H9 (cell line): ENCODE data around the gene PPM1H. TPM values are rescaled to one million over a fixed set of nuclear protein-coding genes. Genes with fewer than 3 reads are reported as not detected.

Source experiments
- DNase-seq: peaks from one replicate; pipeline ENCODE4 v3.0.0-alpha.2; 2017
- H2AFZ ChIP-seq: one replicate; pipeline ENCODE4 v1.6.1; 2013; ENCODE audit warnings: mild to moderate bottlenecking, low read length, control low read depth, moderate library complexity
- H2AK5ac ChIP-seq: 2 replicates; pipeline ENCODE4 v1.6.1; 2013; ENCODE audit warnings: low read length, control low read depth, mixed read lengths; ENCODE audit not compliant: insufficient read length
- H2BK120ac ChIP-seq: one replicate; pipeline ENCODE4 v1.6.1; 2013; ENCODE audit warnings: low read depth, mild to moderate bottlenecking, low read length, control low read depth, inconsistent platforms; ENCODE audit not compliant: poor library complexity, severe bottlenecking
- H2BK12ac ChIP-seq: 2 replicates; pipeline ENCODE4 v1.6.1; 2013; ENCODE audit warnings: low read length, control low read depth, mixed read lengths, low read depth; ENCODE audit not compliant: insufficient read length
- H2BK15ac ChIP-seq: 2 replicates; pipeline ENCODE4 v1.6.1; 2013; ENCODE audit warnings: low read depth, low read length, control low read depth
- H2BK20ac ChIP-seq: one replicate; pipeline ENCODE4 v1.6.1; 2013; ENCODE audit warnings: low read depth, mild to moderate bottlenecking, low read length, control low read depth, inconsistent platforms; ENCODE audit not compliant: poor library complexity, severe bottlenecking
- H2BK5ac ChIP-seq: 2 replicates; pipeline ENCODE4 v1.6.1; 2013; ENCODE audit warnings: low read length, control low read depth, mixed read lengths; ENCODE audit not compliant: insufficient read length
- H3K14ac ChIP-seq: 2 replicates; pipeline ENCODE4 v1.6.1; 2013; ENCODE audit warnings: low read length, control low read depth; ENCODE audit not compliant: insufficient read depth
- H3K18ac ChIP-seq: 2 replicates; pipeline ENCODE4 v1.6.1; 2013; ENCODE audit warnings: low read depth, mild to moderate bottlenecking, mixed read lengths, low read length, control low read depth; ENCODE audit not compliant: insufficient read length
- H3K23ac ChIP-seq: 2 replicates; pipeline ENCODE4 v1.6.1; 2013; ENCODE audit warnings: low read length, control low read depth, mixed read lengths, low read depth; ENCODE audit not compliant: insufficient read length
- H3K23me2 ChIP-seq: 2 replicates; pipeline ENCODE4 v1.6.1; 2013; ENCODE audit warnings: low read depth, mild to moderate bottlenecking, mixed read lengths, low read length, control low read depth; ENCODE audit not compliant: insufficient read length, poor library complexity, severe bottlenecking
- H3K27ac ChIP-seq: 2 replicates; pipeline ENCODE4 v1.5.1; 2013; ENCODE audit warnings: low read length, control low read depth, mixed read lengths, low read depth; ENCODE audit not compliant: insufficient read length
- H3K27me3 ChIP-seq: 2 replicates; pipeline ENCODE4 v1.6.1; 2013; ENCODE audit warnings: low read length, control low read depth, inconsistent platforms; ENCODE audit not compliant: insufficient read depth
- H3K4ac ChIP-seq: 2 replicates; pipeline ENCODE4 v1.6.1; 2013; ENCODE audit warnings: low read depth, mild to moderate bottlenecking, control low read depth, inconsistent platforms, low read length, moderate library complexity
- H3K4me1 ChIP-seq: 2 replicates; pipeline ENCODE4 v1.6.1; 2013; ENCODE audit warnings: low read length, control low read depth, inconsistent platforms; ENCODE audit not compliant: insufficient read depth
- H3K4me2 ChIP-seq: 2 replicates; pipeline ENCODE4 v1.6.1; 2013; ENCODE audit warnings: low read length, control low read depth, mixed read lengths; ENCODE audit not compliant: insufficient read length, insufficient read depth
- H3K56ac ChIP-seq: 2 replicates; pipeline ENCODE4 v1.6.1; 2013; ENCODE audit warnings: low read depth, mild to moderate bottlenecking, mixed read lengths, low read length, control low read depth; ENCODE audit not compliant: insufficient read length
- H3K79me1 ChIP-seq: 2 replicates; pipeline ENCODE4 v1.6.1; 2013; ENCODE audit warnings: low read depth, mild to moderate bottlenecking, moderate library complexity, low read length, control low read depth, inconsistent platforms; ENCODE audit not compliant: insufficient read depth, poor library complexity, severe bottlenecking
- H3K79me2 ChIP-seq: 2 replicates; pipeline ENCODE4 v1.6.1; 2013; ENCODE audit warnings: low read length, control low read depth, inconsistent platforms; ENCODE audit not compliant: insufficient read depth
- H3K9ac ChIP-seq: 2 replicates; pipeline ENCODE4 v1.6.1; 2013; ENCODE audit warnings: low read length, control low read depth, mixed read lengths; ENCODE audit not compliant: insufficient read length; ENCODE audit errors: extremely low read depth
- H3K9me3 ChIP-seq: one replicate; pipeline ENCODE4 v1.6.1; 2013; ENCODE audit warnings: low read depth, low read length, inconsistent platforms; ENCODE audit not compliant: control insufficient read depth
- H3T11ph ChIP-seq: one replicate; pipeline ENCODE4 v1.6.1; 2013; ENCODE audit warnings: mild to moderate bottlenecking, low read length, control low read depth, inconsistent platforms
- H4K20me1 ChIP-seq: one replicate; pipeline ENCODE4 v1.6.1; 2013; ENCODE audit not compliant: control insufficient read depth, insufficient read length, insufficient read depth
- H4K5ac ChIP-seq: 2 replicates; pipeline ENCODE4 v1.6.1; 2013; ENCODE audit warnings: low read depth, mild to moderate bottlenecking, mixed read lengths, low read length, control low read depth; ENCODE audit not compliant: insufficient read length
- H4K8ac ChIP-seq: replicated peaks from 2 replicates; pipeline ENCODE4 v1.6.1; 2013; ENCODE audit warnings: low read length, control low read depth, mixed read lengths, low read depth; ENCODE audit not compliant: insufficient read length
- H4K91ac ChIP-seq: 2 replicates; pipeline ENCODE4 v1.6.1; 2013; ENCODE audit warnings: low read depth, mild to moderate bottlenecking, moderate library complexity, mixed read lengths, low read length, control low read depth; ENCODE audit not compliant: insufficient read length
- H3K27ac Mint-ChIP-seq, 3 experiments: 2 replicates in 2 of 3; 3 replicates in 1 of 3; pipeline ENCODE4 v1.8.0; 2020 to 2021; ENCODE audit warnings: mixed read lengths in 3 of 3, mild to moderate bottlenecking in 1 of 3, moderate library complexity in 1 of 3
- H3K27me3 Mint-ChIP-seq: 2 replicates; pipeline ENCODE4 v1.8.0; 2021; ENCODE audit warnings: low read depth, mild to moderate bottlenecking, moderate library complexity, mixed read lengths
- H3K36me3 Mint-ChIP-seq, 3 experiments: 2 replicates in 2 of 3; 3 replicates in 1 of 3; pipeline ENCODE4 v1.8.0; 2020 to 2021; ENCODE audit warnings: low read depth in 3 of 3, mixed read lengths in 3 of 3; ENCODE audit not compliant: insufficient read depth in 1 of 3
- H3K4me1 Mint-ChIP-seq, 2 experiments: 2 replicates each; pipeline ENCODE4 v1.8.0; 2020; ENCODE audit warnings: mixed read lengths in 2 of 2
- H3K4me3 Mint-ChIP-seq, 2 experiments: 2 replicates in 1 of 2; 3 replicates in 1 of 2; pipeline ENCODE4 v1.8.0; 2020 to 2021; ENCODE audit warnings: mild to moderate bottlenecking in 2 of 2, mixed read lengths in 2 of 2, moderate library complexity in 1 of 2
- H3K9me3 Mint-ChIP-seq, 2 experiments: 2 replicates in 1 of 2; 3 replicates in 1 of 2; pipeline ENCODE4 v1.8.0; 2020; ENCODE audit warnings: mild to moderate bottlenecking in 2 of 2, mixed read lengths in 2 of 2, moderate library complexity in 1 of 2
- CTCF ChIP-seq: fragments of 200-600 bp; sonication (generic); conservative IDR thresholded peaks from 3 replicates; pipeline ENCODE4 v1.8.0; 2021; ENCODE audit warnings: antibody characterized with exemption, mild to moderate bottlenecking
- WGBS: extraction: QIAGEN DNeasy Blood & Tissue Kit; methylation state at CpG from one replicate; pipeline ENCODE4 v1.1.7; 2013; ENCODE audit warnings: missing lambda C conversion rate, low lambda C conversion rate, mixed read lengths; ENCODE audit not compliant: insufficient read length; ENCODE audit errors: extremely low coverage; 5-methylcytosine and 5-hydroxymethylcytosine counted together
- total RNA-seq: library from RNA; stranded (reverse); gene quantifications from 2 replicates; pipeline ENCODE4 v1.2.1, GENCODE V29; 2021

The PPM1H gene
- total RNA-seq, 1 experiment from 2014 or later, result 22.1 TPM

- Mint-ChIP-seq H3K27ac (peak overlapping the region; percentile 3 to 91 (median 72); a peak in 4 of 7 replicates), H3K4me1 (peaks cover 28 to 30% of the 10 kb centered on the region in 2 experiments), H3K27me3 (peaks cover 2% of the 10 kb centered on the region; the same call in 1 of the 2 replicates), H3K9me3 (no peaks in the 10 kb centered on the region; a peak in 1 of 5 replicates), H3K4me3 (no peak overlapping the region), H3K36me3 (peaks cover 11 to 24% (median 16%) of the 10 kb centered on the region in 3 experiments; a peak in 6 of 7 replicates)
- H2BK12ac ChIP-seq, result no peak overlapping the region
- no peak overlapping the region for H3K23ac ChIP-seq
- H4K8ac ChIP-seq, result no peak overlapping the region
- H3K18ac ChIP-seq, result no peak overlapping the region
- TF ChIP-seq CTCF, result no peak
- no peak for DNase-seq
- H3K56ac ChIP-seq, result no peak overlapping the region
- no peaks in the 10 kb centered on the region for H3K79me1 ChIP-seq
- no peaks in the 10 kb centered on the region for H3K23me2 ChIP-seq
- no peak overlapping the region for H3K4me2 ChIP-seq
- H3K4ac ChIP-seq, result no peak overlapping the region
- no peak overlapping the region for H4K5ac ChIP-seq
- H4K20me1 ChIP-seq, result no peaks in the 10 kb centered on the region
- H3K9ac ChIP-seq, result no peak overlapping the region
- no peaks in the 10 kb centered on the region for H3K27me3 ChIP-seq
- no peak overlapping the region for H3K27ac ChIP-seq
- no peak overlapping the region for H3K14ac ChIP-seq
- H2AFZ ChIP-seq, result no peak overlapping the region
- no CpG with 5 or more reads among the region's 7 CpGs for WGBS
- H3K4me1 ChIP-seq, result peaks cover 8% of the 10 kb centered on the region
- H4K91ac ChIP-seq, result no peak overlapping the region
- H2AK5ac ChIP-seq, result no peak overlapping the region
- H3K79me2 ChIP-seq, result no peaks in the 10 kb centered on the region
- H2BK120ac ChIP-seq, result no peak overlapping the region
- no peak overlapping the region for H3T11ph ChIP-seq
- H3K9me3 ChIP-seq, result no peaks in the 10 kb centered on the region
- H2BK15ac ChIP-seq, result no peak overlapping the region
- H2BK5ac ChIP-seq, result no peak overlapping the region
- H2BK20ac ChIP-seq, result no peak overlapping the region
Measured at GRCh38 chr12:62683776-62684569, 251.0 kb downstream of the PPM1H start.
